ENCODE data around the gene SLIT3. TPM values are rescaled to one million over a fixed set of nuclear protein-coding genes. Genes with fewer than 3 reads are reported as not detected.

Gene SLIT3
- total RNA-seq, 1 experiment from 2014 or later, result not detected

- no peak overlapping the region for H2AFZ ChIP-seq
- H3K27ac ChIP-seq, result no peak overlapping the region
- no peak overlapping the region for H3K4me2 ChIP-seq
- no peaks in the 10 kb centered on the region for H4K20me1 ChIP-seq (ENCODE audit: insufficient read depth)
- TF ChIP-seq CTCF (conservative IDR thresholded peaks at IDR 0.05), result no peak
- no peak for TF ChIP-seq EZH2 (IDR thresholded peaks at IDR 0.05; ENCODE audit: low read depth)
- H3K79me2 ChIP-seq (ENCODE audit: low read depth), result no peaks in the 10 kb centered on the region
- no peaks in the 10 kb centered on the region for H3K4me1 ChIP-seq (replicated peaks; ENCODE audit: insufficient read depth)
- POLR2A ChIA-PET (ENCODE audit: unreplicated experiment), result no interaction called here
- no peak for DNase-seq
- CTCF ChIA-PET, result no interaction called here
- no TSS peak for BruUV-seq (replicated peaks)
- intact Hi-C loops (cut with micrococcal nuclease; ENCODE audit: unreplicated experiment), result no loop called here
- no peak overlapping the region for H3K4me3 ChIP-seq
- H3F3A ChIP-seq (ENCODE audit: insufficient read depth, low read depth), result no peaks in the 10 kb centered on the region
- no peaks in the 10 kb centered on the region for H3K9me2 ChIP-seq (ENCODE audit: insufficient read depth)
- H3K36me3 ChIP-seq (ENCODE audit: low read depth), result no peaks in the 10 kb centered on the region
- peaks cover 9% of the 10 kb centered on the region for H3K27me3 ChIP-seq (ENCODE audit: insufficient read depth, low read depth)
- no peaks in the 10 kb centered on the region for H3K9me3 ChIP-seq (ENCODE audit: insufficient read depth, low read depth)
These were observed 637.5 kb downstream of the SLIT3 start for GRCh38 chr5:168663276-168664004.

- no peak overlapping the region for H3K4me2 ChIP-seq
- no peak overlapping the region for H3K4me3 ChIP-seq
- H3K9me2 ChIP-seq (ENCODE audit: insufficient read depth), result no peaks in the 10 kb centered on the region
- no peaks in the 10 kb centered on the region for H4K20me1 ChIP-seq (ENCODE audit: insufficient read depth)
- no peak overlapping the region for H2AFZ ChIP-seq
- ChIA-PET CTCF (no interaction called here), POLR2A (ENCODE audit: unreplicated experiment) (interaction anchor here (0.5 kb wide), 1 partner anchor 369 kb away, joined by 6 read pairs; no protein-coding TSS in a partner anchor)
- no TSS peak for BruUV-seq (replicated peaks)
- no peak overlapping the region for H3K27ac ChIP-seq
- H3K9me3 ChIP-seq (ENCODE audit: insufficient read depth, low read depth), result no peaks in the 10 kb centered on the region
- no peaks in the 10 kb centered on the region for H3F3A ChIP-seq (ENCODE audit: insufficient read depth, low read depth)
- no peaks in the 10 kb centered on the region for H3K36me3 ChIP-seq (ENCODE audit: low read depth)
- TF ChIP-seq EZH2 (IDR thresholded peaks at IDR 0.05; ENCODE audit: low read depth) (no peak), CTCF (conservative IDR thresholded peaks at IDR 0.05) (no peak)
- intact Hi-C loops (cut with micrococcal nuclease; ENCODE audit: unreplicated experiment), result no loop called here
- no peak for DNase-seq
- H3K79me2 ChIP-seq (ENCODE audit: low read depth), result no peaks in the 10 kb centered on the region
- H3K4me1 ChIP-seq (replicated peaks; ENCODE audit: insufficient read depth), result no peaks in the 10 kb centered on the region
- peaks cover 9% of the 10 kb centered on the region for H3K27me3 ChIP-seq (ENCODE audit: insufficient read depth, low read depth)
These were observed 639.1 kb downstream of the SLIT3 start for GRCh38 chr5:168661593-168662485.

- TF ChIP-seq EZH2 (IDR thresholded peaks at IDR 0.05; ENCODE audit: low read depth) (no peak), CTCF (conservative IDR thresholded peaks at IDR 0.05) (no peak)
- intact Hi-C loops (cut with micrococcal nuclease; ENCODE audit: unreplicated experiment), result no loop called here
- peaks cover 9% of the 10 kb centered on the region for H3K27me3 ChIP-seq (ENCODE audit: insufficient read depth, low read depth)
- H2AFZ ChIP-seq, result no peak overlapping the region
- no peaks in the 10 kb centered on the region for H3F3A ChIP-seq (ENCODE audit: insufficient read depth, low read depth)
- no peak overlapping the region for H3K4me3 ChIP-seq
- no peak overlapping the region for H3K4me2 ChIP-seq
- no peaks in the 10 kb centered on the region for H3K79me2 ChIP-seq (ENCODE audit: low read depth)
- H3K36me3 ChIP-seq (ENCODE audit: low read depth), result no peaks in the 10 kb centered on the region
- no TSS peak for BruUV-seq (replicated peaks)
- CTCF ChIA-PET, result no interaction called here
- H3K9me3 ChIP-seq (ENCODE audit: insufficient read depth, low read depth), result no peaks in the 10 kb centered on the region
- no peaks in the 10 kb centered on the region for H4K20me1 ChIP-seq (ENCODE audit: insufficient read depth)
- DNase-seq, result no peak
- no peaks in the 10 kb centered on the region for H3K9me2 ChIP-seq (ENCODE audit: insufficient read depth)
- POLR2A ChIA-PET (ENCODE audit: unreplicated experiment), result no interaction called here
- no peak overlapping the region for H3K27ac ChIP-seq
- no peaks in the 10 kb centered on the region for H3K4me1 ChIP-seq (replicated peaks; ENCODE audit: insufficient read depth)
These were observed 640.2 kb downstream of the SLIT3 start for GRCh38 chr5:168660691-168661090.

Measured in PC-9 (cell line).